Left lung (tissue), 10 donors: ENCODE data around the gene BATF. TPM values are rescaled to one million over a fixed set of nuclear protein-coding genes. Genes with fewer than 3 reads are reported as not detected.

Source experiments
- ATAC-seq: fragments of 200-7000 bp; cut with Tn5 transposase; one replicate; pipeline ENCODE4 v1.9.1; 2020; ENCODE audit warnings: moderate library complexity
- DNase-seq, 4 donors: peaks; one replicate each; pipeline ENCODE4 v3.0.0-alpha.2; 2013 to 2020
- H3K27ac ChIP-seq, 2 donors: fragments of 200-600 bp; sonication (generic) in 1 of 2; one replicate each; pipeline versions ENCODE4 v1.5.0 to v1.8.0; 2020 to 2021
- H3K27me3 ChIP-seq, 2 donors: fragments of 200-600 bp; sonication (generic) in 1 of 2; one replicate each; pipeline versions ENCODE4 v1.5.0 to v1.8.0; 2020 to 2021
- H3K36me3 ChIP-seq, 2 donors: fragments of 200-600 bp; sonication (generic) in 1 of 2; one replicate each; pipeline versions ENCODE4 v1.5.0 to v1.8.0; 2020 to 2021
- H3K4me1 ChIP-seq, 2 donors: fragments of 200-600 bp; one replicate each; pipeline ENCODE4 v1.8.0; 2021
- H3K4me3 ChIP-seq, 2 donors: fragments of 200-600 bp; sonication (generic) in 1 of 2; one replicate each; pipeline versions ENCODE4 v1.5.0 to v1.8.0; 2020 to 2021; ENCODE audit warnings: mild to moderate bottlenecking in 1 of 2
- H3K9me3 ChIP-seq, 2 donors: fragments of 200-600 bp; sonication (generic) in 1 of 2; one replicate each; pipeline versions ENCODE4 v1.5.0 to v1.8.0; 2020 to 2021
- intact Hi-C, 2 donors: fragments of 100-400 bp; cut with DNase I; formaldehyde crosslinking; loops; one replicate each; pipeline versions ENCODE4 v1.11.2 to v1.14.2; 2022
- polyA plus RNA-seq, 6 donors: library from polyadenylated mRNA; unstranded; fragments of 120-200 nt; gene quantifications; one replicate each; pipeline ENCODE4 v1.2.1, GENCODE V29; 2013; ENCODE audit not compliant: insufficient read length in 6 of 6
- total RNA-seq, 2 donors: library from RNA; stranded (reverse); fragmentation: NEBNext Ultra II Directional; extraction: Animal tissue kit (Norgen Biotek cat#: 25700); gene quantifications; one replicate each; pipeline ENCODE4 v1.2.1, GENCODE V29; 2021
- TF ChIP-seq, protein P1 (sequence below), 2 donors: fragments of 200-600 bp; sonication (generic) in 1 of 2; IDR thresholded peaks; one replicate each; pipeline versions ENCODE4 v1.5.0 to v1.8.0; 2021; ENCODE audit warnings: antibody characterized with exemption in 2 of 2
- donor health status: DM: no; HTN: yes; CAD: no.
- donor health status: DM: no; HTN: no; CAD: no.

Gene BATF
- total and polyA plus RNA-seq, 8 donors: 0.46 to 19.6 (median 1.2) TPM

DNA sequence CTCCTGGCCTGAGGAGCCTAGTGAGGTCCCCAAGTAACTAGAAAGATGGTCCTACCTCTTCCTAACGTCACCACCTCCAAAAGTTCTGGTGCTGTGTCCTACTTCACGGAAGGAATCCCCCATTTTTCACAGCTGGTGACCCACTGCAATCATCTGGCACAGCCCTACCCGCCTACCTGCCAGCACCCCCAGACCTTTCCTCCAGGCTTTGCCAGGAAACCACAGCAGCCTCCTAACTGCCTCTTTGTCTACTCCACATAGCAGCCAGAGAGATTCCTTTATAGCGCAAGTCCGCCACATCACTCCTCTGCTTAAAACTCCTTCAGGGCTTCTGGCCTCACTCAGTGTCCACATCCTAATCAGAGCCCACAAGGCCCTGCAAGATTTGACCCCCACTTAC, 42.8 kb downstream of the BATF start:
- H3K9me3 ChIP-seq: no peaks in the 10 kb centered on the region
- intact Hi-C loops: no loop called here
- ATAC-seq: no peak

DNA sequence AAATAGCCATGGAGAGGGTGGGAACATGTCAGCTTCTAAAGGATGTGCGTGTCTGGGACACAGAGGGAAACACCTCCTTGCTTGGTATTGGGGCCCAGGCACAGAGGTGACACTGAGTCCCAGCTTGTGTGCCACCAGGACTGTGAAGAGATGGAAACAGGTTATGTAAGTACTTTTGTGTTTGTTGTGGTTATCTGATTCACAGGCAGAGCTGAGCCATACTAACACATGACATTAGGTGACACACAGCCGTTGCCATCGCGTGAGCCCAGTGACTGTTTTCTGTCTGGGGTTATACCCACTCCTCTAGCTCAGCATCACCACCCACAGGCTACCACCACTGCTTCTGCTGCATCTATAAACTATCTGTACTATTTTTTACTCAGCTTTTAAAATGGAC, 44.1 kb downstream of the BATF start:
- Histone ChIP-seq H3K4me3 (no peak overlapping the region), H3K27me3 (no peaks in the 10 kb centered on the region), H3K27ac (no peak overlapping the region), H3K36me3 (no peaks in the 10 kb centered on the region), H3K4me1 (peaks cover 0 to 5% of the 10 kb centered on the region in 2 donors), H3K9me3 (no peaks in the 10 kb centered on the region)
- no peak for DNase-seq
- ATAC-seq: no peak
- TF ChIP-seq, protein P1, sequence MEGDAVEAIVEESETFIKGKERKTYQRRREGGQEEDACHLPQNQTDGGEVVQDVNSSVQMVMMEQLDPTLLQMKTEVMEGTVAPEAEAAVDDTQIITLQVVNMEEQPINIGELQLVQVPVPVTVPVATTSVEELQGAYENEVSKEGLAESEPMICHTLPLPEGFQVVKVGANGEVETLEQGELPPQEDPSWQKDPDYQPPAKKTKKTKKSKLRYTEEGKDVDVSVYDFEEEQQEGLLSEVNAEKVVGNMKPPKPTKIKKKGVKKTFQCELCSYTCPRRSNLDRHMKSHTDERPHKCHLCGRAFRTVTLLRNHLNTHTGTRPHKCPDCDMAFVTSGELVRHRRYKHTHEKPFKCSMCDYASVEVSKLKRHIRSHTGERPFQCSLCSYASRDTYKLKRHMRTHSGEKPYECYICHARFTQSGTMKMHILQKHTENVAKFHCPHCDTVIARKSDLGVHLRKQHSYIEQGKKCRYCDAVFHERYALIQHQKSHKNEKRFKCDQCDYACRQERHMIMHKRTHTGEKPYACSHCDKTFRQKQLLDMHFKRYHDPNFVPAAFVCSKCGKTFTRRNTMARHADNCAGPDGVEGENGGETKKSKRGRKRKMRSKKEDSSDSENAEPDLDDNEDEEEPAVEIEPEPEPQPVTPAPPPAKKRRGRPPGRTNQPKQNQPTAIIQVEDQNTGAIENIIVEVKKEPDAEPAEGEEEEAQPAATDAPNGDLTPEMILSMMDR (IDR thresholded peaks at IDR 0.05): no peak
- intact Hi-C loops: no loop called here

More for the DNA sequence above, 42.8 kb downstream of the BATF start:
- Histone ChIP-seq H3K27ac (no peak overlapping the region), H3K27me3 (no peaks in the 10 kb centered on the region), H3K4me3 (no peak overlapping the region), H3K36me3 (no peaks in the 10 kb centered on the region), H3K4me1 (peaks cover 0 to 18% of the 10 kb centered on the region in 2 donors)
- TF ChIP-seq, protein P1 (IDR thresholded peaks at IDR 0.05): no peak
- no peak for DNase-seq

DNA sequence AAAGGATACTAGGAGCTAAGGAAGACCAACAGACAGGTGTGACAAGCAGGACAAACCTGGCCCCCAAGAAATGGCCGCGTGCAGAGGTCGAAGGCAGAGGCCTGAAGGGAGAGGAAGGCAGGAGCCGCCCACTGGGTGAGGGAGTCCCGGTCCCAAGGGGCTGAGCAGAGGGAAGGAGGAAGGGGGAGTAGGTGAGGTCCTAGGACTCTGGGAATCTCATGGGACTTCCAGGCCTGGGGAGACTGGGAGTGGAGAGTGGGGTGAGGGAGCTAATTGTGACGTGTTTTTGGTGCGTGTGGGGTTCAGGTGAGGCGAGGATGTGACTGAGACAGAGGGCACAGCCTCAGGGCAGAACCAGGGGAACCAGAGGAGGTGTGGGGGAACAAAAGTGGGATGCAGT, 44.5 kb downstream of the BATF start:
- H3K36me3 ChIP-seq: no peaks in the 10 kb centered on the region
- peaks cover 0 to 4% of the 10 kb centered on the region in 2 donors for H3K4me1 ChIP-seq
- TF ChIP-seq, protein P1 (IDR thresholded peaks at IDR 0.05): no peak
- H3K9me3 ChIP-seq: no peaks in the 10 kb centered on the region
- no peak for DNase-seq
- no peak for ATAC-seq
- no peaks in the 10 kb centered on the region for H3K27me3 ChIP-seq
- intact Hi-C loops: no loop called here
- no peak overlapping the region for H3K4me3 ChIP-seq
- H3K27ac ChIP-seq: no peak overlapping the region

DNA sequence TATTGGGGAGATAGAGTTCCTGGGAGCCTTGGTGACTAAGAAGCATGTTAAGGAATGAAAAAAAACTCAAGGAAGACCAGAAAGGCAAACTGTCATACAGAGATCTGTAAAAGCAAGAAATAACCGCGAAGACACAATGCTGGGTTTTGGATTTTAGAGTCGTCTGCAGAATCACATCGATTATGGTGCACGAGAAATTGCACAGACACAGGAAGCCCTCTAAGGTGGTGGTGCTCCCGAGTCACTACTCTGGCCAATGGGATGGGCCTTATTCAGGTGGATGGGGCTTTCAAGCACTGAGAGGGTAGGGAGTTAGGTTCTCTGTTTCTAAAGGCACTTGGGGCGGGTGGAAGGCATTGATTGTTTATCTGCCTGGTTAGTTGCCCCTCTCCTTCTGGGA, 45.9 kb downstream of the BATF start:
- intact Hi-C loops: no loop called here

DNA sequence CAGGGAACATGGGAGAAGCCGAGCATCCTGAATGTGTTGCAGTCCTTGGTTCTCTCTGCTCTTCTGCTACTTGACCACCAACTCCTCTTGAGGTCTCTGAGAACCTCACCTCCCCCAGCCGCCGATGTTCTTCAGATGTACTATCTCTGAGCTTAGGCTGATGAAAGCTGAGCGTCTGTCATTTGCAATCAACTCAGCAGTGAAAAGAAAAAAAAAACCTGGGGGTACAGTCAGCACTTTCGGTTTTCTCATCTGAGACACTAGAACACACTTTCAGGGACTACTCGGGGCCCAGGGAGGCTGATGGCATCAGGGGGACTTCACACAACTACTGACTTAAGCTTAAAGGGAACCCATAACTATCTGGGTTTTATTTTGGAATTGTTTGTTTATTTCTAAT, 46.5 kb downstream of the BATF start:
- intact Hi-C loops: no loop called here
- TF ChIP-seq, protein P1 (IDR thresholded peaks at IDR 0.05): no peak

More for the DNA sequence above, 45.9 kb downstream of the BATF start:
- TF ChIP-seq, protein P1 (IDR thresholded peaks at IDR 0.05): no peak
- H3K9me3 ChIP-seq: no peaks in the 10 kb centered on the region
- H3K4me3 ChIP-seq: no peak overlapping the region
- H3K27ac ChIP-seq: no peak overlapping the region
- no peak for ATAC-seq
- H3K4me1 ChIP-seq: peaks cover 0 to 4% of the 10 kb centered on the region in 2 donors
- H3K27me3 ChIP-seq: no peaks in the 10 kb centered on the region
- no peaks in the 10 kb centered on the region for H3K36me3 ChIP-seq
- no peak for DNase-seq

More for the DNA sequence above, 46.5 kb downstream of the BATF start:
- Histone ChIP-seq H3K4me3 (no peak overlapping the region), H3K27me3 (no peaks in the 10 kb centered on the region), H3K36me3 (no peaks in the 10 kb centered on the region), H3K9me3 (no peaks in the 10 kb centered on the region), H3K27ac (no peak overlapping the region), H3K4me1 (peaks cover 0 to 4% of the 10 kb centered on the region in 2 donors)
- no peak for ATAC-seq
- DNase-seq: no peak
